ENCODE results near the gene SMG9.

- TF ChIP-seq CTCF (tag by site-specific recombination; IDR thresholded peaks at IDR 0.05) (no peak), SP3 (tag by site-specific recombination; IDR thresholded peaks at IDR 0.05) (no peak)
These were observed 28.9 kb upstream of the SMG9 start for GRCh38 chr19:43783636-43784035.
